K562 (cell line): ENCODE data around the gene MCTS1. TPM values are rescaled to one million over a fixed set of nuclear protein-coding genes. Genes with fewer than 3 reads are reported as not detected.

Source experiments
- CREBBP ChIP-seq: IDR thresholded peaks from one replicate; pipeline ENCODE4 v1.6.1; 2012; ENCODE audit warnings: low read depth, mild to moderate bottlenecking, control low read depth, inconsistent platforms, low read length
- DPF2 ChIP-seq: fragments of 450-650 bp; IDR thresholded peaks from 2 replicates; pipeline ENCODE4 v1.6.1; 2016
- MGA ChIP-seq: fragments of 450-650 bp; IDR thresholded peaks from 2 replicates; pipeline ENCODE4 v1.6.1; 2016; ENCODE audit warnings: mild to moderate bottlenecking, moderate library complexity
- RBBP5 ChIP-seq: fragments of 200-600 bp; sonication (generic); IDR thresholded peaks from 2 replicates; pipeline ENCODE4 v1.6.1; 2012; ENCODE audit warnings: borderline replicate concordance, mild to moderate bottlenecking, low read length, control low read depth, inconsistent platforms; ENCODE audit not compliant: insufficient read depth, poor library complexity, severe bottlenecking
- ZNF407 ChIP-seq: fragments of 450-650 bp; IDR thresholded peaks from 2 replicates; pipeline ENCODE4 v1.6.1; 2016; ENCODE audit warnings: low read depth
- ZNF408 ChIP-seq: fragments of 250-450 bp; sonication (Bioruptor Pico); IDR thresholded peaks from 2 replicates; pipeline ENCODE4 v1.4.0; 2020; ENCODE audit warnings: low read depth, mild to moderate bottlenecking, moderate library complexity
- polyA plus RNA-seq, 8 experiments: library from polyadenylated mRNA; depleted of rRNA in 4 of 8; stranded (reverse) in 5 of 8; unstranded in 3 of 8; fragments of >200 nt; fragmentation: Nextera tagmentation in 2 of 8; fragmentation: Illumina TruSeq in 1 of 8; extraction: Ambion mirVana in 2 of 8; extraction: Trizol in 1 of 8; gene quantifications; 2 replicates each; pipeline versions ENCODE4 v1.2.1 to v1.2.3, GENCODE V29; 2011 to 2014; ENCODE audit warnings: inconsistent platforms in 1 of 8, missing spikeins in 1 of 8
- total RNA-seq, 7 experiments: library from RNA; depleted of rRNA in 6 of 7; stranded (reverse); fragments of >200 nt in 6 of 7; fragmentation: Illumina TruSeq in 2 of 7; extraction: Trizol in 2 of 7; gene quantifications; 2 replicates each; pipeline versions ENCODE4 v1.2.1 to v1.2.3, GENCODE V29; 2011 to 2021; ENCODE audit warnings: low replicate concordance in 1 of 7

MCTS1 gene
- total and polyA plus RNA-seq, 9 of the 15 experiments (the other 6 are each of a cell fraction or from before 2014, with no cell fraction given): 65.3 to 300 (median 152) TPM

GRCh38 chrX:120603707-120604360, at the start of gene MCTS1 (continued):
- TF ChIP-seq ZNF407: peak; percentile 95
- no peak for TF ChIP-seq ZNF408 (CRISPR knock-in tag)
- peak; percentile 71 for TF ChIP-seq RBBP5
- TF ChIP-seq MGA: no peak
- no peak for TF ChIP-seq DPF2
- no peak for TF ChIP-seq CREBBP
